CD14-positive monocyte (primary cell): ENCODE data around the gene TEX10. TPM values are rescaled to one million over a fixed set of nuclear protein-coding genes. Genes with fewer than 3 reads are reported as not detected.

Experiments
- DNase-seq, 3 donors: peaks; one replicate each; pipeline ENCODE4 v3.0.0-alpha.2; 2011 to 2022
- H2AFZ ChIP-seq: 2 replicates; pipeline ENCODE4 v1.6.0; 2012; ENCODE audit warnings: mild to moderate bottlenecking, low read depth, low read length, inconsistent platforms; ENCODE audit not compliant: insufficient read depth, poor library complexity, severe bottlenecking
- H3K27ac ChIP-seq, 2 donors: 1 replicate in 1 of 2; 2 replicates in 1 of 2; pipeline ENCODE4 v1.5.1; 2012 to 2013; ENCODE audit warnings: low read length in 2 of 2, control low read depth in 1 of 2, inconsistent platforms in 1 of 2, low read depth in 1 of 2, mild to moderate bottlenecking in 1 of 2
- H3K27me3 ChIP-seq, 2 donors: one replicate each; pipeline versions ENCODE4 v1.6.0 to v1.6.1; 2011 to 2013; ENCODE audit warnings: low read length in 2 of 2; ENCODE audit not compliant: control insufficient read depth in 2 of 2, insufficient read depth in 2 of 2
- H3K36me3 ChIP-seq, 2 donors: replicated peaks in 1 of 2; 1 replicate in 1 of 2; 2 replicates in 1 of 2; pipeline versions ENCODE4 v1.5.1 to v1.6.1; 2012 to 2013; ENCODE audit warnings: low read length in 2 of 2, control low read depth in 1 of 2, inconsistent platforms in 1 of 2, mild to moderate bottlenecking in 1 of 2; ENCODE audit not compliant: insufficient read depth in 2 of 2, control insufficient read depth in 1 of 2
- H3K4me1 ChIP-seq, 2 donors: 1 replicate in 1 of 2; 2 replicates in 1 of 2; pipeline versions ENCODE4 v1.5.1 to v1.6.1; 2012 to 2013; ENCODE audit warnings: low read length in 2 of 2, control low read depth in 1 of 2, inconsistent platforms in 1 of 2, mild to moderate bottlenecking in 1 of 2, moderate library complexity in 1 of 2; ENCODE audit not compliant: insufficient read depth in 2 of 2, control insufficient read depth in 1 of 2
- H3K4me2 ChIP-seq: replicated peaks from 2 replicates; pipeline ENCODE3; 2012; ENCODE audit warnings: low read length, moderate library complexity, mild to moderate bottlenecking; ENCODE audit not compliant: poor library complexity, severe bottlenecking; ENCODE audit errors: extremely low read depth
- H3K4me3 ChIP-seq, 3 experiments: fragments of 200-600 bp in 1 of 3; sonication (generic) in 1 of 3; replicated peaks in 1 of 3; 1 replicate in 2 of 3; 2 replicates in 1 of 3; pipeline ENCODE4 v1.5.1; 2011 to 2013; ENCODE audit warnings: low read length in 3 of 3, mild to moderate bottlenecking in 3 of 3, control low read depth in 2 of 3, low read depth in 2 of 3, inconsistent platforms in 1 of 3, moderate library complexity in 1 of 3
- H3K79me2 ChIP-seq: 2 replicates; pipeline ENCODE4 v1.6.0; 2012; ENCODE audit warnings: mild to moderate bottlenecking, control low read depth, inconsistent platforms, low read length, moderate library complexity; ENCODE audit not compliant: insufficient read depth
- H3K9ac ChIP-seq: 2 replicates; pipeline ENCODE4 v1.6.0; 2017; ENCODE audit warnings: low read length, mild to moderate bottlenecking; ENCODE audit not compliant: insufficient read depth, poor library complexity, severe bottlenecking
- H3K9me3 ChIP-seq, 2 donors: replicated peaks in 1 of 2; 1 replicate in 1 of 2; 2 replicates in 1 of 2; pipeline versions ENCODE4 v1.5.1 to v1.6.1; 2012 to 2013; ENCODE audit warnings: low read length in 2 of 2, control low read depth in 1 of 2; ENCODE audit not compliant: control insufficient read depth in 1 of 2, insufficient read depth in 1 of 2
- H4K20me1 ChIP-seq: 2 replicates; pipeline ENCODE4 v1.6.0; 2012; ENCODE audit warnings: mild to moderate bottlenecking, low read length, control low read depth, moderate library complexity; ENCODE audit not compliant: insufficient read depth
- H3K27ac Mint-ChIP-seq, 7 donors: one replicate each; pipeline ENCODE4 v1.8.0; 2020; ENCODE audit warnings: mild to moderate bottlenecking in 7 of 7, mixed read lengths in 7 of 7, moderate library complexity in 6 of 7, inconsistent platforms in 2 of 7
- H3K27me3 Mint-ChIP-seq, 3 donors: one replicate each; pipeline ENCODE4 v1.8.0; 2021 to 2022; ENCODE audit warnings: low read depth in 3 of 3, mild to moderate bottlenecking in 3 of 3, mixed read lengths in 3 of 3, moderate library complexity in 3 of 3, inconsistent platforms in 1 of 3
- H3K36me3 Mint-ChIP-seq, 2 donors: one replicate each; pipeline ENCODE4 v1.8.0; 2020; ENCODE audit warnings: mixed read lengths in 2 of 2, inconsistent platforms in 1 of 2, mild to moderate bottlenecking in 1 of 2
- H3K4me1 Mint-ChIP-seq: one replicate; pipeline ENCODE4 v1.8.0; 2020; ENCODE audit warnings: mild to moderate bottlenecking, mixed read lengths
- H3K4me3 Mint-ChIP-seq, 2 donors: one replicate each; pipeline ENCODE4 v1.8.0; 2020; ENCODE audit warnings: mild to moderate bottlenecking in 2 of 2, mixed read lengths in 2 of 2, moderate library complexity in 1 of 2
- H3K9me3 Mint-ChIP-seq, 7 donors: one replicate each; pipeline ENCODE4 v1.8.0; 2020 to 2022; ENCODE audit warnings: mixed read lengths in 7 of 7, mild to moderate bottlenecking in 6 of 7, moderate library complexity in 6 of 7, inconsistent platforms in 2 of 7
- CTCF ChIP-seq: fragments of 200-600 bp; IDR thresholded peaks from one replicate; pipeline ENCODE4 v1.8.0; 2022; ENCODE audit warnings: antibody characterized with exemption, mild to moderate bottlenecking
- WGBS: methylation state at CpG from one replicate; pipeline ENCODE4 v1.1.5; 2013; ENCODE audit warnings: missing lambda C conversion rate; ENCODE audit not compliant: insufficient coverage; 5-methylcytosine and 5-hydroxymethylcytosine counted together
- intact Hi-C, 2 donors: fragments of 100-400 bp; cut with micrococcal nuclease; formaldehyde crosslinking; loops; one replicate each; pipeline versions ENCODE4 v1.15.0 to v1.15.1; 2023
- polyA plus RNA-seq, 3 donors: library from polyadenylated mRNA; depleted of rRNA in 1 of 3; unstranded in 2 of 3; stranded (reverse) in 1 of 3; fragments of 300-500 nt in 2 of 3; fragments of >200 nt in 1 of 3; fragmentation: Illumina TruSeq in 2 of 3; gene quantifications; 1 replicate in 2 of 3; 2 replicates in 1 of 3; pipeline ENCODE4 v1.2.3, GENCODE V29; 2012 to 2021

The TEX10 gene
- polyA plus RNA-seq, 3 donors: 3.8 to 6.4 (median 4.5) TPM

DNA sequence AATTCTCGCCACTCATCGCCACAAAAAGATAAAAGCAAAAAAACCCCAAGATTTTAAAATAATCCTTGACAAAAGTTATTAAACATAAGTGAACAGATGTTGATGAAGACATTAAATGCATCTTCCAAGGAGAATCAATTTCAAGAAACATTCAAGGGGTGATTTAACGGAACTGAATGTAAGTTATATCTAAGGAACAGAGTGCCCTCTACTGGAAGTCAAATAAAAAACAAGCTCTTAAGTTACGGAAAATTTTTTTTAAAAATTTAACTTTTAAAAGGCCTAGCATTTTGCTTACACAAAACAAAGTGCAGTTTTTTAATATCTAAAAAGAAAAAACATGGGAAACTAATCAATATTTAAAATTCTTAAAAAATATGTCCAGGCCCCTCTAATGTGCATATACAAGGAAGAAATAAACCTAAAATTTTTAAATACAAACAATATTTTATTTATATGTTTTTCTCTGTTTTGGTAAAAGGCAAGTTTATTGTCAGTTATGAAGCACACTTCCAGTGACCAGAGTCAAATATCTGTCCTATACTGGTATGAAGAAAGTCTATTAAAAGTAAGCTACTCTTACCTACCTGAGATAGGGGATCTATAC is 28.0 kb downstream of the TEX10 start:
- Histone ChIP-seq H3K4me1 (no peaks in the 10 kb centered on the region), H3K27ac (no peak overlapping the region), H3K9me3 (no peaks in the 10 kb centered on the region), H3K4me3 (no peak overlapping the region), H2AFZ (no peak overlapping the region), H3K9ac (no peak overlapping the region), H3K27me3 (no peaks in the 10 kb centered on the region), H3K36me3 (peaks cover 30 to 70% of the 10 kb centered on the region in 2 donors), H3K79me2 (no peaks in the 10 kb centered on the region), H4K20me1 (no peaks in the 10 kb centered on the region), H3K4me2 (no peak overlapping the region)
- DNase-seq: peak; percentile 11 to 18 (median 12)
- Mint-ChIP-seq H3K4me1 (no peaks in the 10 kb centered on the region), H3K4me3 (no peak overlapping the region), H3K36me3 (peaks cover 44 to 51% of the 10 kb centered on the region in 2 donors), H3K9me3 (no peaks in the 10 kb centered on the region), H3K27ac (no peak overlapping the region), H3K27me3 (no peaks in the 10 kb centered on the region)
- no CpG with 5 or more reads among the region's 4 CpGs for WGBS
- intact Hi-C loops: loop anchor here (5.0 to 10.0 kb wide), 2 partner anchors 1140 to 1142 kb away; no protein-coding TSS in a partner anchor
- TF ChIP-seq CTCF: peak; percentile 58

DNA sequence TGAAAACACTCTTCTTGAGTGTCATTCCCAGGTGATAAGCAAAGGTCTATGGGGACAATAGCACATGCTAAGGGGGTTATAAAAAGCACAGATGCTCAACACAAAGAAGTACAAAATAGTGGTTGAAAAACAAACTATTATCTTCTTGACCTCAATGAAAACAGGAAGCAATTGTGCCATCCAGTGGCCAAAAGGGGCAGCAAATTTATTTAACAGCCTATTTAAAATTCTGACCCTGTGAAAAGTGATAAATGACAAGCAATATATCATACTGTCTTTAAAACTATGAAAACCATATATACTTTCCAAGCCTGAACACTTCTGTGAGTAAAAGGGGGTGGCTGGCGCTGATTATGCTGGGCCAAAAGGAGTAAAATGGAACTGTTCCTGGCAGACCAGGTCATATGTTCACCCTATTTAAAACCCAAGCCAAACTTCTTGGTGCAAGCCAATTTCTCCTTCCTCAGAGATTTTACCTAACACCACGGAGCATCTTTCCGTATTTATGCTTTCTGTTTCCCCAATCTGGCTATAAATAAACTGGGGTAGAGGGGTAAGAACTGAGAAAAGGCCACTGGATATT is 29.7 kb downstream of the TEX10 start:
- no peak overlapping the region for H3K4me3 ChIP-seq
- H3K27me3 ChIP-seq: no peaks in the 10 kb centered on the region
- Mint-ChIP-seq H3K27me3 (no peaks in the 10 kb centered on the region), H3K36me3 (peaks cover 39 to 54% of the 10 kb centered on the region in 2 donors), H3K27ac (peak overlapping the region in 2 of 7 donors; percentile 20), H3K4me1 (no peaks in the 10 kb centered on the region), H3K4me3 (no peak overlapping the region), H3K9me3 (no peaks in the 10 kb centered on the region)
- H3K79me2 ChIP-seq: no peaks in the 10 kb centered on the region
- TF ChIP-seq CTCF: peak; percentile 75
- intact Hi-C loops: loop anchor here (5.0 to 10.0 kb wide), 2 partner anchors 1138 to 1141 kb away; no protein-coding TSS in a partner anchor
- no peaks in the 10 kb centered on the region for H3K4me1 ChIP-seq
- H3K9ac ChIP-seq: no peak overlapping the region
- H3K36me3 ChIP-seq: peaks cover 38 to 63% of the 10 kb centered on the region in 2 donors
- no peak overlapping the region for H3K4me2 ChIP-seq
- no peak overlapping the region for H3K27ac ChIP-seq
- no peaks in the 10 kb centered on the region for H4K20me1 ChIP-seq
- no peak overlapping the region for H2AFZ ChIP-seq
- no CpG with 5 or more reads among the region's 3 CpGs for whole genome bisulfite sequencing
- peak; percentile 12 to 35 (median 29) for DNase-seq
- H3K9me3 ChIP-seq: no peaks in the 10 kb centered on the region
